ENCODE measurements around the gene FEM1C.

DNA sequence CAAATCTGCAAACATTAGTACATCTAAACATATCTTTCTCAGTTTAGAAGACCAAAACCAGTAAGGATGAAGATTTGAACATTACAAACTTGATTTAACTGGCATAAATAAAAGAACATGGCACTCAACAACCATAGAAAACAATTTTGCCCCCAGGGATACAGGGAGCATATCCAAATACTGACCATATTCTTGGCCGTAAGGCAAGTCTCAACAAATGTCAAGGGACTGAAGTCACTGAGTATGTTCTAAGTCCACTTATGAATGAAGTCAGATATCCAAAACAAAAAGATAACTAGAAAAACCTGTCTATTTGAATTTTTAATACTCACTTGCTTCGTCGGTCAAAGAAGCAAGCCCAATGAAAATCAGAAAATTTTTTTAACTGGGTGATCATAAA, 14.1 kb downstream of the FEM1C start:
- TF ChIP-seq, protein P1, sequence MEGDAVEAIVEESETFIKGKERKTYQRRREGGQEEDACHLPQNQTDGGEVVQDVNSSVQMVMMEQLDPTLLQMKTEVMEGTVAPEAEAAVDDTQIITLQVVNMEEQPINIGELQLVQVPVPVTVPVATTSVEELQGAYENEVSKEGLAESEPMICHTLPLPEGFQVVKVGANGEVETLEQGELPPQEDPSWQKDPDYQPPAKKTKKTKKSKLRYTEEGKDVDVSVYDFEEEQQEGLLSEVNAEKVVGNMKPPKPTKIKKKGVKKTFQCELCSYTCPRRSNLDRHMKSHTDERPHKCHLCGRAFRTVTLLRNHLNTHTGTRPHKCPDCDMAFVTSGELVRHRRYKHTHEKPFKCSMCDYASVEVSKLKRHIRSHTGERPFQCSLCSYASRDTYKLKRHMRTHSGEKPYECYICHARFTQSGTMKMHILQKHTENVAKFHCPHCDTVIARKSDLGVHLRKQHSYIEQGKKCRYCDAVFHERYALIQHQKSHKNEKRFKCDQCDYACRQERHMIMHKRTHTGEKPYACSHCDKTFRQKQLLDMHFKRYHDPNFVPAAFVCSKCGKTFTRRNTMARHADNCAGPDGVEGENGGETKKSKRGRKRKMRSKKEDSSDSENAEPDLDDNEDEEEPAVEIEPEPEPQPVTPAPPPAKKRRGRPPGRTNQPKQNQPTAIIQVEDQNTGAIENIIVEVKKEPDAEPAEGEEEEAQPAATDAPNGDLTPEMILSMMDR (IDR thresholded peaks at IDR 0.05) = no peak
- no peak for TF ChIP-seq POLR2A (IDR thresholded peaks at IDR 0.05)

All from lower leg skin (tissue), 3 donors.